CD8-positive, alpha-beta memory T cell (primary cell): ENCODE measurements around the gene MYH8. TPM values are rescaled to one million over a fixed set of nuclear protein-coding genes. Genes with fewer than 3 reads are reported as not detected.

Experiments used
- CTCF ChIA-PET: fragments of 350-600 bp; sonication (Branson Sonifier 250); formaldehyde crosslinking; loops from one replicate; lab custom pipeline; 2021; ENCODE audit warnings: antibody characterized with exemption; lab: Charles Lee
- POLR2A ChIA-PET: fragments of 350-600 bp; sonication (Branson Sonifier 250); formaldehyde crosslinking; loops from one replicate; lab custom pipeline; 2021; ENCODE audit warnings: antibody characterized with exemption; lab: Charles Lee
- DNase-seq, 5 donors: peaks; one replicate each; pipeline versions ENCODE4 v3.0.0 to v3.0.0-alpha.2; 2020 to 2022; ENCODE audit warnings: mixed read lengths in 1 of 5
- H3K27ac ChIP-seq: one replicate; pipeline ENCODE4 v1.7.0; 2013; ENCODE audit warnings: low read depth, mild to moderate bottlenecking, low read length, moderate library complexity
- H3K27me3 ChIP-seq: 2 replicates; pipeline ENCODE4 v1.7.0; 2013; ENCODE audit warnings: low read length, mild to moderate bottlenecking; ENCODE audit not compliant: insufficient read depth, poor library complexity, severe bottlenecking
- H3K36me3 ChIP-seq: 2 replicates; pipeline ENCODE4 v1.7.0; 2013; ENCODE audit warnings: mild to moderate bottlenecking, low read length, moderate library complexity; ENCODE audit not compliant: insufficient read depth
- H3K4me1 ChIP-seq: 2 replicates; pipeline ENCODE4 v1.7.0; 2013; ENCODE audit warnings: mild to moderate bottlenecking, low read length, moderate library complexity; ENCODE audit not compliant: insufficient read depth
- H3K4me3 ChIP-seq: 2 replicates; pipeline ENCODE4 v1.7.0; 2013; ENCODE audit warnings: mild to moderate bottlenecking, low read length
- H3K9me3 ChIP-seq: 2 replicates; pipeline ENCODE4 v1.7.0; 2013; ENCODE audit warnings: mild to moderate bottlenecking, low read length
- H3K27ac Mint-ChIP-seq, 8 donors: one replicate each; pipeline ENCODE4 v1.8.0; 2020 to 2021; ENCODE audit warnings: mixed read lengths in 8 of 8, mild to moderate bottlenecking in 6 of 8, inconsistent platforms in 3 of 8, moderate library complexity in 3 of 8
- H3K27me3 Mint-ChIP-seq, 2 donors: one replicate each; pipeline ENCODE4 v1.8.0; 2020 to 2021; ENCODE audit warnings: mixed read lengths in 2 of 2, mild to moderate bottlenecking in 1 of 2, moderate library complexity in 1 of 2
- H3K36me3 Mint-ChIP-seq, 3 donors: one replicate each; pipeline ENCODE4 v1.8.0; 2020 to 2021; ENCODE audit warnings: mixed read lengths in 3 of 3, inconsistent platforms in 1 of 3, mild to moderate bottlenecking in 1 of 3
- H3K4me1 Mint-ChIP-seq, 3 donors: one replicate each; pipeline ENCODE4 v1.8.0; 2020 to 2021; ENCODE audit warnings: mixed read lengths in 3 of 3, inconsistent platforms in 1 of 3, mild to moderate bottlenecking in 1 of 3
- H3K4me3 Mint-ChIP-seq, 7 donors: one replicate each; pipeline ENCODE4 v1.8.0; 2020 to 2021; ENCODE audit warnings: mixed read lengths in 7 of 7, mild to moderate bottlenecking in 6 of 7, moderate library complexity in 4 of 7, inconsistent platforms in 2 of 7
- H3K9me3 Mint-ChIP-seq, 5 donors: one replicate each; pipeline ENCODE4 v1.8.0; 2020 to 2022; ENCODE audit warnings: mixed read lengths in 5 of 5, mild to moderate bottlenecking in 3 of 5, moderate library complexity in 2 of 5, inconsistent platforms in 1 of 5
- polyA plus RNA-seq: library from polyadenylated mRNA; unstranded; fragments of 300-500 nt; fragmentation: Illumina TruSeq; gene quantifications from one replicate; pipeline ENCODE4 v1.2.3, GENCODE V29; 2021
- total RNA-seq, 2 experiments: library from RNA; stranded (reverse); gene quantifications; one replicate each; pipeline ENCODE4 v1.2.3, GENCODE V29; 2021

The MYH8 gene
- total and polyA plus RNA-seq, 3 experiments from 2014 or later, result not detected

GRCh38 chr17:10344816-10345215 lies 76.9 kb downstream of the MYH8 start:
- H3K36me3 ChIP-seq, result no peaks in the 10 kb centered on the region
- ChIA-PET CTCF (no interaction called here), POLR2A (no interaction called here)
- H3K9me3 ChIP-seq, result no peaks in the 10 kb centered on the region
- no peaks in the 10 kb centered on the region for H3K4me1 ChIP-seq
- H3K27me3 Mint-ChIP-seq, result peaks cover 8 to 15% of the 10 kb centered on the region in 2 donors
- no peak overlapping the region for H3K4me3 Mint-ChIP-seq
- H3K27me3 ChIP-seq, result no peaks in the 10 kb centered on the region
- no peak for DNase-seq
- H3K9me3 Mint-ChIP-seq, result peaks cover 0 to 2% (median 0%) of the 10 kb centered on the region in 5 donors
- H3K4me3 ChIP-seq, result no peak overlapping the region
- no peak overlapping the region for H3K27ac Mint-ChIP-seq
- H3K4me1 Mint-ChIP-seq, result no peaks in the 10 kb centered on the region
- no peaks in the 10 kb centered on the region for H3K36me3 Mint-ChIP-seq
- no peak overlapping the region for H3K27ac ChIP-seq

Other genes starting within 250 kb of the MYH8 start
- 1 to 10 TPM; 1.9 to 3.3 TPM for gene GAS7, start 223.3 kb downstream of the MYH8 start, total RNA-seq
- gene GAS7, start 223.3 kb downstream of the MYH8 start, polyA plus RNA-seq, result 4.4 TPM
- not detected for gene MYH13, start 48.9 kb downstream of the MYH8 start, total RNA-seq
- gene MYH13, start 48.9 kb downstream of the MYH8 start, polyA plus RNA-seq, result not detected
- gene MYH4, start 47.6 kb upstream of the MYH8 start, total RNA-seq, result not detected
- not detected for gene MYH4, start 47.6 kb upstream of the MYH8 start, polyA plus RNA-seq
- not detected for gene MYH1, start 96.6 kb upstream of the MYH8 start, total RNA-seq
- gene MYH1, start 96.6 kb upstream of the MYH8 start, polyA plus RNA-seq, result not detected
- gene MYH2, start 127.7 kb upstream of the MYH8 start, total RNA-seq, result not detected
- not detected for gene MYH2, start 127.7 kb upstream of the MYH8 start, polyA plus RNA-seq
- gene MYH3, start 235.4 kb upstream of the MYH8 start, total RNA-seq, result 1 to 10 TPM; 2.6 to 3.5 TPM
- gene MYH3, start 235.4 kb upstream of the MYH8 start, polyA plus RNA-seq, result not detected